Breast epithelium (tissue), 4 donors: ENCODE data around the gene TTI1. TPM values are rescaled to one million over a fixed set of nuclear protein-coding genes. Genes with fewer than 3 reads are reported as not detected.

ENCODE experiments used
- DNase-seq, 2 donors: peaks; one replicate each; pipeline ENCODE4 v3.0.0-alpha.2; 2019; ENCODE audit warnings: low spot score in 2 of 2
- H3K27ac ChIP-seq, 2 donors: fragments of 200-600 bp; sonication (generic) in 1 of 2; one replicate each; pipeline ENCODE4 v1.5.1; 2016 to 2019; ENCODE audit warnings: mild to moderate bottlenecking in 1 of 2
- H3K27me3 ChIP-seq, 2 donors: fragments of 200-600 bp; sonication (generic) in 1 of 2; one replicate each; pipeline versions ENCODE4 v1.5.1 to v1.6.0; 2017 to 2019; ENCODE audit warnings: control low read depth in 1 of 2, mild to moderate bottlenecking in 1 of 2
- H3K36me3 ChIP-seq: fragments of 200-600 bp; one replicate; pipeline ENCODE4 v1.5.1; 2019
- H3K4me1 ChIP-seq, 2 donors: fragments of 200-600 bp; sonication (generic); one replicate each; pipeline ENCODE4 v1.5.1; 2016 to 2019; ENCODE audit warnings: control low read depth in 1 of 2
- H3K4me3 ChIP-seq, 3 donors: fragments of 200-600 bp; sonication (generic); 1 replicate in 2 of 3; 2 replicates in 1 of 3; pipeline ENCODE4 v1.5.1; 2016 to 2019; ENCODE audit warnings: mild to moderate bottlenecking in 3 of 3, moderate library complexity in 2 of 3
- H3K9me3 ChIP-seq, 2 donors: fragments of 200-600 bp; sonication (generic) in 1 of 2; one replicate each; pipeline ENCODE4 v1.5.1; 2016 to 2019; ENCODE audit warnings: control low read depth in 1 of 2
- CTCF ChIP-seq, 3 donors: fragments of 450-650 bp; IDR thresholded peaks; one replicate each; pipeline ENCODE4 v1.5.1; 2016 to 2017; ENCODE audit warnings: antibody characterized with exemption in 3 of 3, mild to moderate bottlenecking in 3 of 3, moderate library complexity in 3 of 3
- POLR2A ChIP-seq: fragments of 450-650 bp; IDR thresholded peaks from one replicate; pipeline ENCODE4 v1.6.1; 2016; ENCODE audit warnings: antibody characterized with exemption, mild to moderate bottlenecking, moderate library complexity
- POLR2AphosphoS5 ChIP-seq, 3 donors: sonication (generic); formaldehyde crosslinking; IDR thresholded peaks; one replicate each; pipeline ENCODE4 v1.6.1; 2017; ENCODE audit warnings: antibody characterized with exemption in 3 of 3
- intact Hi-C: fragments of 100-400 bp; cut with DNase I; formaldehyde crosslinking; loops from one replicate; pipeline ENCODE4 v1.15.1; 2023; ENCODE audit warnings: low total_unique reads
- total RNA-seq, 3 donors: library from RNA; depleted of rRNA; stranded (reverse); fragments of >200 nt; gene quantifications; one replicate each; pipeline ENCODE4 v1.1.0, GENCODE V29; 2016

The TTI1 gene
- total RNA-seq, 3 donors from 2014 or later, result 10.2 to 20.2 (median 16.7) TPM

- Histone ChIP-seq H3K27ac (no peak overlapping the region), H3K4me3 (no peak overlapping the region), H3K27me3 (no peaks in the 10 kb centered on the region), H3K36me3 (no peaks in the 10 kb centered on the region), H3K9me3 (no peaks in the 10 kb centered on the region), H3K4me1 (no peaks in the 10 kb centered on the region)
- no peak for DNase-seq
- TF ChIP-seq CTCF (IDR thresholded peaks at IDR 0.05) (no peak), POLR2A (no peak), POLR2AphosphoS5 (IDR thresholded peaks at IDR 0.05) (no peak)
- intact Hi-C loops, result no loop called here
These were observed 55.5 kb downstream of the TTI1 start for GRCh38 chr20:37977786-37978185.

DNA sequence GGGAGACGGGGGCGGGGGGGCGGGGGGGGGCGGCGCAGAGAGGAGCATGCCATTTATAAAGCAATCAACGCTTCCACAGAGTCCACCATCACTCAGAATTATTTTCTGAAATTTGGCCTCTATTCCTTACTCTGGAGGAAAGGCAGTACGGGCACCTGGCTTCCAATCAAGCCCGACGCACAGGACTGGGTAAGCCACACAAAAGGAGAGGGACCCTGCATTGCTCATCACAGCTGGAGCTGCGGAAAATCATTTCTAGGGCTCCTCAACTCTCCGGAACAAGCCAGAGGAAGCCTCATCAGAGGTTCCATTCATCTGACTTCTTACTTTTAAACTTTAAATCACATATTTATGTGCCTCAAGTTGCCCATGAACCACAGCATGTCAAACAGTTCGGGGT, 55.9 kb downstream of the TTI1 start:
- Histone ChIP-seq H3K9me3 (no peaks in the 10 kb centered on the region), H3K27ac (no peak overlapping the region), H3K4me3 (no peak overlapping the region), H3K4me1 (no peaks in the 10 kb centered on the region), H3K27me3 (no peaks in the 10 kb centered on the region), H3K36me3 (no peaks in the 10 kb centered on the region)
- intact Hi-C loops, result no loop called here
- DNase-seq, result no peak
- TF ChIP-seq POLR2AphosphoS5 (IDR thresholded peaks at IDR 0.05), result no peak
- TF ChIP-seq CTCF (IDR thresholded peaks at IDR 0.05), result no peak
- no peak for TF ChIP-seq POLR2A

GRCh38 chr20:37976887-37977286, 56.4 kb downstream of the TTI1 start:
- intact Hi-C loops, result no loop called here
- TF ChIP-seq POLR2AphosphoS5 (IDR thresholded peaks at IDR 0.05), result no peak
- TF ChIP-seq POLR2A, result no peak
- TF ChIP-seq CTCF (IDR thresholded peaks at IDR 0.05), result no peak
- H3K4me3 ChIP-seq, result no peak overlapping the region
- H3K27me3 ChIP-seq, result no peaks in the 10 kb centered on the region
- H3K27ac ChIP-seq, result no peak overlapping the region
- H3K36me3 ChIP-seq, result no peaks in the 10 kb centered on the region
- H3K9me3 ChIP-seq, result no peaks in the 10 kb centered on the region
- H3K4me1 ChIP-seq, result no peaks in the 10 kb centered on the region
- DNase-seq, result no peak

GRCh38 chr20:37973059-37973910, 60.0 kb downstream of the TTI1 start:
- H3K27ac ChIP-seq, result no peak overlapping the region
- peaks cover 3 to 10% of the 10 kb centered on the region in 2 donors for H3K9me3 ChIP-seq
- no peak for DNase-seq
- no peak for TF ChIP-seq CTCF (IDR thresholded peaks at IDR 0.05)
- TF ChIP-seq POLR2A, result no peak
- TF ChIP-seq POLR2AphosphoS5 (IDR thresholded peaks at IDR 0.05), result no peak
- H3K4me3 ChIP-seq, result no peak overlapping the region
- intact Hi-C loops, result no loop called here
- H3K4me1 ChIP-seq, result no peaks in the 10 kb centered on the region
- H3K36me3 ChIP-seq, result no peaks in the 10 kb centered on the region
- no peaks in the 10 kb centered on the region for H3K27me3 ChIP-seq

- Histone ChIP-seq H3K36me3 (no peaks in the 10 kb centered on the region), H3K9me3 (peaks cover 9 to 10% of the 10 kb centered on the region in 2 donors), H3K4me3 (no peak overlapping the region), H3K4me1 (no peaks in the 10 kb centered on the region), H3K27me3 (no peaks in the 10 kb centered on the region), H3K27ac (no peak overlapping the region)
- no peak for TF ChIP-seq CTCF (IDR thresholded peaks at IDR 0.05)
- TF ChIP-seq POLR2A, result no peak
- TF ChIP-seq POLR2AphosphoS5 (IDR thresholded peaks at IDR 0.05), result no peak
- intact Hi-C loops, result no loop called here
- no peak for DNase-seq
These were observed 60.8 kb downstream of the TTI1 start for GRCh38 chr20:37972256-37973058.
